Panc1 (cell line): ENCODE data around the gene ACTR1B. TPM values are rescaled to one million over a fixed set of nuclear protein-coding genes. Genes with fewer than 3 reads are reported as not detected.
A peak's percentile ranks its signal among the peaks of the same experiment; 100 is the strongest.

ENCODE experiments used
- ATAC-seq: fragments of 200-7000 bp; cut with Tn5 transposase; 2 replicates; pipeline ENCODE4 v1.9.1; 2020; ENCODE audit warnings: mild to moderate bottlenecking, moderate library complexity
- BruUV-seq: library from RNA; stranded (reverse); fragments of 400-500 nt; replicated peaks from 2 replicates; lab custom pipeline; 2021; lab: Mats Ljungman, UMichigan
- CTCF ChIA-PET: fragments of 300-600 bp; sonication (Branson Sonifier 250); formaldehyde crosslinking; loops from one replicate; lab custom pipeline; 2022; ENCODE audit warnings: antibody characterized with exemption; lab: Charles Lee
- POLR2A ChIA-PET: fragments of 300-600 bp; sonication (Branson Sonifier 250); formaldehyde crosslinking; loops from one replicate; lab custom pipeline; 2022; ENCODE audit warnings: antibody characterized with exemption; lab: Charles Lee
- DNase-seq: peaks from one replicate; pipeline ENCODE4 v3.0.0-alpha.2; 2010; ENCODE audit warnings: low read depth, low spot score
- H3K27ac ChIP-seq: 2 replicates; pipeline ENCODE4 v1.5.1; 2011; ENCODE audit warnings: mild to moderate bottlenecking, low read length, inconsistent platforms
- H3K27me3 ChIP-seq: fragments of 200-500 bp; sonication (Bioruptor generic); 2 replicates; pipeline ENCODE4 v1.6.0; 2014; ENCODE audit warnings: low read length, inconsistent platforms; ENCODE audit not compliant: control insufficient read depth, insufficient read depth
- H3K36me3 ChIP-seq: fragments of 200-500 bp; sonication (Bioruptor generic); 2 replicates; pipeline ENCODE4 v1.5.1; 2014; ENCODE audit warnings: inconsistent platforms, mild to moderate bottlenecking, low read length, moderate library complexity; ENCODE audit not compliant: control insufficient read depth, insufficient read depth
- H3K4me1 ChIP-seq: 2 replicates; pipeline ENCODE4 v1.5.1; 2011; ENCODE audit warnings: inconsistent platforms, mild to moderate bottlenecking, low read length, moderate library complexity; ENCODE audit not compliant: control insufficient read depth, insufficient read depth
- H3K4me3 ChIP-seq, 2 experiments: 2 replicates each; pipeline ENCODE4 v1.5.1; 2011 to 2012; ENCODE audit warnings: low read depth in 2 of 2, low read length in 2 of 2, mild to moderate bottlenecking in 2 of 2, inconsistent platforms in 1 of 2, moderate library complexity in 1 of 2
- H3K9me3 ChIP-seq: fragments of 200-500 bp; sonication (Bioruptor generic); 2 replicates; pipeline ENCODE4 v1.5.1; 2014; ENCODE audit warnings: low read depth, mild to moderate bottlenecking, inconsistent platforms, low read length, moderate library complexity; ENCODE audit not compliant: control insufficient read depth, insufficient read depth
- CTCF ChIP-seq: fragments of 450-650 bp; IDR thresholded peaks from 2 replicates; pipeline ENCODE4 v1.5.1; 2017; ENCODE audit warnings: mild to moderate bottlenecking
- POLR2AphosphoS5 ChIP-seq: IDR thresholded peaks from 2 replicates; pipeline ENCODE4 v1.6.1; 2012; ENCODE audit warnings: mild to moderate bottlenecking, low read depth, low read length, moderate library complexity
- SIN3A ChIP-seq: IDR thresholded peaks from 2 replicates; pipeline ENCODE4 v1.6.1; 2012; ENCODE audit warnings: low read depth, mild to moderate bottlenecking, low read length, moderate library complexity, borderline replicate concordance; ENCODE audit not compliant: insufficient read depth
- TCF7L2 ChIP-seq: IDR thresholded peaks from 2 replicates; pipeline ENCODE4 v1.6.1; 2011; ENCODE audit warnings: mild to moderate bottlenecking, low read depth, low read length, inconsistent platforms
- in situ Hi-C: cut with HindIII; loops from 2 replicates; pipeline ENCODE4 v1.10.0; 2016; ENCODE audit warnings: low sequenced_read_pairs, low pct_unique_long_range_greater_than_20kb
- intact Hi-C: fragments of 100-400 bp; cut with micrococcal nuclease; formaldehyde crosslinking; loops from one replicate; pipeline ENCODE4 v1.10.0; 2022; ENCODE audit not compliant: unreplicated experiment
- total RNA-seq: library from RNA; stranded (reverse); gene quantifications from one replicate; pipeline ENCODE4 v1.2.1, GENCODE V29; 2021; ENCODE audit not compliant: unreplicated experiment
- TF ChIP-seq, protein P1 (sequence below), 2 experiments: IDR thresholded peaks; 2 replicates each; pipeline ENCODE4 v1.6.1; 2011 to 2012; ENCODE audit warnings: low read depth in 2 of 2, control low read depth in 1 of 2, low read length in 1 of 2, mild to moderate bottlenecking in 1 of 2, moderate library complexity in 1 of 2; ENCODE audit not compliant: insufficient read depth in 1 of 2

Gene ACTR1B
- total RNA-seq, 1 experiment from 2014 or later: 28.1 TPM

- Histone ChIP-seq H3K4me3 (no peak overlapping the region), H3K36me3 (no peaks in the 10 kb centered on the region), H3K27me3 (no peaks in the 10 kb centered on the region), H3K9me3 (no peaks in the 10 kb centered on the region), H3K27ac (no peak overlapping the region), H3K4me1 (no peaks in the 10 kb centered on the region)
- intact Hi-C loops: loop anchor here (2.0 kb wide), 1 partner anchor 107 kb away; no protein-coding TSS in a partner anchor
- POLR2A ChIA-PET: no interaction called here
- DNase-seq (peak; percentile 61), ATAC-seq (peak; percentile 95)
- in situ Hi-C loops: no loop called here
- CTCF ChIA-PET: interaction anchor here (0.7 to 3.1 kb wide), 4 partner anchors 32 to 341 kb away, joined by 4 to 21 read pairs (median 8); no protein-coding TSS in a partner anchor
- TF ChIP-seq CTCF: peak; percentile 93
- TF ChIP-seq, protein P1, sequence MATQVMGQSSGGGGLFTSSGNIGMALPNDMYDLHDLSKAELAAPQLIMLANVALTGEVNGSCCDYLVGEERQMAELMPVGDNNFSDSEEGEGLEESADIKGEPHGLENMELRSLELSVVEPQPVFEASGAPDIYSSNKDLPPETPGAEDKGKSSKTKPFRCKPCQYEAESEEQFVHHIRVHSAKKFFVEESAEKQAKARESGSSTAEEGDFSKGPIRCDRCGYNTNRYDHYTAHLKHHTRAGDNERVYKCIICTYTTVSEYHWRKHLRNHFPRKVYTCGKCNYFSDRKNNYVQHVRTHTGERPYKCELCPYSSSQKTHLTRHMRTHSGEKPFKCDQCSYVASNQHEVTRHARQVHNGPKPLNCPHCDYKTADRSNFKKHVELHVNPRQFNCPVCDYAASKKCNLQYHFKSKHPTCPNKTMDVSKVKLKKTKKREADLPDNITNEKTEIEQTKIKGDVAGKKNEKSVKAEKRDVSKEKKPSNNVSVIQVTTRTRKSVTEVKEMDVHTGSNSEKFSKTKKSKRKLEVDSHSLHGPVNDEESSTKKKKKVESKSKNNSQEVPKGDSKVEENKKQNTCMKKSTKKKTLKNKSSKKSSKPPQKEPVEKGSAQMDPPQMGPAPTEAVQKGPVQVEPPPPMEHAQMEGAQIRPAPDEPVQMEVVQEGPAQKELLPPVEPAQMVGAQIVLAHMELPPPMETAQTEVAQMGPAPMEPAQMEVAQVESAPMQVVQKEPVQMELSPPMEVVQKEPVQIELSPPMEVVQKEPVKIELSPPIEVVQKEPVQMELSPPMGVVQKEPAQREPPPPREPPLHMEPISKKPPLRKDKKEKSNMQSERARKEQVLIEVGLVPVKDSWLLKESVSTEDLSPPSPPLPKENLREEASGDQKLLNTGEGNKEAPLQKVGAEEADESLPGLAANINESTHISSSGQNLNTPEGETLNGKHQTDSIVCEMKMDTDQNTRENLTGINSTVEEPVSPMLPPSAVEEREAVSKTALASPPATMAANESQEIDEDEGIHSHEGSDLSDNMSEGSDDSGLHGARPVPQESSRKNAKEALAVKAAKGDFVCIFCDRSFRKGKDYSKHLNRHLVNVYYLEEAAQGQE (IDR thresholded peaks at IDR 0.05; ENCODE audit: insufficient read depth in 1 of 2, low read depth in 2 of 2, low read length in 1 of 2): no peak
- BruUV-seq: no TSS peak
Measured at GRCh38 chr2:97697252-97698235, 33.7 kb upstream of the ACTR1B start.

DNA sequence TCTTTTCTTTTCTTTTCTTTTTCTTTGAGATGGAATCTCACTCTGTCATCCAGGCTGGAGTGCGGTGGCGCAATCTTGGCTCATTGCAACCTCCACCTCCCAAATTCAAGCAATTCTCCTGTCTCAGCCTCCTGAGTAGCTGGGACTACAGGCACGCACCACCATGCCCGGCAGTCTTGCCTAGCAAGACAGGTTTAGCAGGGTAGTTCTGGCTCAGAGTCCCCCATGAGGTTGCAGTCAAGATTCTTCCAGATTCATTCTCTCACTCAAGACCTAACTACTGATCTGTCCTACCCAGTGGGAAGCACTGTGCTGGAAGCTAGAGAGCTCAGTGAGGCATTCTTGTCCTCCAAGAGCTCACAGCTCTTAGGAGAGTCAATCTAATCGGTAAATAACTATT lies 31.9 kb upstream of the ACTR1B start:
- H3K4me1 ChIP-seq: no peaks in the 10 kb centered on the region
- H3K27ac ChIP-seq: no peak overlapping the region
- ChIA-PET CTCF (interaction anchor here (2.6 kb wide), 1 partner anchor 105 kb away, joined by 11 read pairs; no protein-coding TSS in a partner anchor), POLR2A (no interaction called here)
- no peaks in the 10 kb centered on the region for H3K9me3 ChIP-seq
- intact Hi-C loops: loop anchor here (2.0 kb wide), 1 partner anchor 105 kb away; no protein-coding TSS in a partner anchor
- DNase-seq (no peak), ATAC-seq (no peak)
- TF ChIP-seq CTCF (no peak), SIN3A (no peak), TCF7L2 (no peak), POLR2AphosphoS5 (no peak)
- TF ChIP-seq, protein P1 (IDR thresholded peaks at IDR 0.05; ENCODE audit: insufficient read depth in 1 of 2, low read depth in 2 of 2, low read length in 1 of 2): no peak
- H3K36me3 ChIP-seq: no peaks in the 10 kb centered on the region
- no TSS peak for BruUV-seq
- H3K27me3 ChIP-seq: no peaks in the 10 kb centered on the region
- H3K4me3 ChIP-seq: no peak overlapping the region
- in situ Hi-C loops: no loop called here
